CD4-positive, alpha-beta T cell (primary cell): ENCODE results near the gene ELOVL1. TPM values are rescaled to one million over a fixed set of nuclear protein-coding genes. Genes with fewer than 3 reads are reported as not detected.
"Not testable (repeated sequence)": the region's sequence is repeated elsewhere in the genome, so short reads cannot be mapped to it uniquely, and the experiment has no call there.

ENCODE experiments used
- ATAC-seq: fragments of 200-7000 bp; cut with Tn5 transposase; one replicate; pipeline ENCODE4 v1.10.0; 2022; ENCODE audit warnings: mild to moderate bottlenecking; ENCODE audit not compliant: poor library complexity
- CTCF ChIA-PET: fragments of 350-600 bp; sonication (Branson Sonifier 250); formaldehyde crosslinking; loops from one replicate; lab custom pipeline; 2021; ENCODE audit warnings: antibody characterized with exemption, inconsistent platforms; lab: Charles Lee
- POLR2A ChIA-PET: fragments of 350-600 bp; sonication (Branson Sonifier 250); formaldehyde crosslinking; loops from one replicate; lab custom pipeline; 2021; ENCODE audit warnings: antibody characterized with exemption, inconsistent platforms; lab: Charles Lee
- DNase-seq, 14 experiments: peaks; one replicate each; pipeline ENCODE4 v3.0.0-alpha.2; 2013 to 2020; ENCODE audit warnings: mixed read lengths in 2 of 14
- H3K27ac ChIP-seq, 2 donors: one replicate each; pipeline versions ENCODE4 v1.5.1 to v1.7.0; 2013; ENCODE audit warnings: low read length in 2 of 2, low read depth in 1 of 2, mild to moderate bottlenecking in 1 of 2
- H3K27me3 ChIP-seq, 2 experiments: 1 replicate in 1 of 2; 2 replicates in 1 of 2; pipeline versions ENCODE4 v1.6.1 to v1.7.0; 2013; ENCODE audit warnings: low read length in 2 of 2, control low read depth in 1 of 2, mild to moderate bottlenecking in 1 of 2, moderate library complexity in 1 of 2; ENCODE audit not compliant: insufficient read depth in 2 of 2, control insufficient read depth in 1 of 2
- H3K36me3 ChIP-seq: one replicate; pipeline ENCODE4 v1.6.1; 2013; ENCODE audit warnings: low read length, control low read depth; ENCODE audit not compliant: insufficient read depth
- H3K4me1 ChIP-seq: one replicate; pipeline ENCODE4 v1.6.1; 2013; ENCODE audit warnings: low read length, control low read depth; ENCODE audit not compliant: insufficient read depth
- H3K4me3 ChIP-seq: one replicate; pipeline ENCODE4 v1.5.1; 2013; ENCODE audit warnings: mild to moderate bottlenecking, low read length, moderate library complexity
- H3K9me3 ChIP-seq, 2 experiments: 1 replicate in 1 of 2; 2 replicates in 1 of 2; pipeline versions ENCODE4 v1.6.1 to v1.7.0; 2013; ENCODE audit warnings: low read length in 2 of 2, mild to moderate bottlenecking in 2 of 2, control low read depth in 1 of 2, moderate library complexity in 1 of 2; ENCODE audit not compliant: control insufficient read depth in 1 of 2, insufficient read depth in 1 of 2
- H3K27ac Mint-ChIP-seq: one replicate; pipeline ENCODE4 v1.8.0; 2020; ENCODE audit warnings: mixed read lengths
- H3K27me3 Mint-ChIP-seq: one replicate; pipeline ENCODE4 v1.8.0; 2021; ENCODE audit warnings: mixed read lengths
- H3K36me3 Mint-ChIP-seq: one replicate; pipeline ENCODE4 v1.8.0; 2021; ENCODE audit warnings: low read depth, mixed read lengths
- H3K4me1 Mint-ChIP-seq: one replicate; pipeline ENCODE4 v1.8.0; 2021; ENCODE audit warnings: low read depth, mixed read lengths
- H3K4me3 Mint-ChIP-seq: one replicate; pipeline ENCODE4 v1.8.0; 2020; ENCODE audit warnings: mild to moderate bottlenecking, mixed read lengths
- H3K9me3 Mint-ChIP-seq: one replicate; pipeline ENCODE4 v1.8.0; 2020; ENCODE audit warnings: mixed read lengths
- intact Hi-C, 2 experiments: fragments of 100-400 bp; cut with DNase I in 1 of 2; cut with micrococcal nuclease in 1 of 2; formaldehyde crosslinking; loops; one replicate each; pipeline versions ENCODE4 v1.15.1 to v1.9.0; 2023 to 2025; cut with DNase I, micrococcal nuclease
- total RNA-seq, 174 experiments: library from RNA in 2 of 174; stranded (reverse) in 2 of 174; gene quantifications; one replicate each; pipeline ENCODE4 v1.2.3 and lab custom pipeline; 2021 to 2026
- TF ChIP-seq, protein P1 (sequence below): fragments of 200-600 bp; IDR thresholded peaks from one replicate; pipeline ENCODE4 v1.8.0; 2022; ENCODE audit warnings: antibody characterized with exemption, mild to moderate bottlenecking

Gene ELOVL1
- total RNA-seq, 2 experiments from 2014 or later, result 28.7 to 31.2 TPM

DNA sequence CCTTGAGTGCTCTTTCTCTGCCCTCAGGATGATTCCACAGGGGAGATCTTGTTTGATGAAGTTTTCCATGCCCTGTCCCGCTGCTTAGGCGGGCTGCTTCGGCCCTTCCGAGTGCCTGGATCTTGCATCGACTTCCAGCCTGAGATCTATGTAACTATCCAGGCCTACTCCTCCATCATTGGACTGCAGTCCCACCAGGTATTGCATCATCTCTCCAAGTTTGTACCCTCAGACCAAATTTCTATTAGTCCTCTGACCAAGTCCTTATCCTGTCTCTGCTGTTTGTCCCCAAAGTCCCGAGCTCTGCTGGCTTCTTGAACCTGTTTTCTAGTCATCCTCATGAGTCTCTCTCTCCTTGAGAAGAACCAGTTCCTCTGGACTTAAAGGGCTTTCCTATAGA lies 36.5 kb upstream of the ELOVL1 start:
- Histone ChIP-seq H3K36me3 (peaks cover 59% of the 10 kb centered on the region), H3K9me3 (no peaks in the 10 kb centered on the region), H3K27me3 (no peaks in the 10 kb centered on the region), H3K4me1 (no peaks in the 10 kb centered on the region), H3K27ac (no peak overlapping the region), H3K4me3 (no peak overlapping the region)
- H3K4me3 Mint-ChIP-seq, result no peak overlapping the region
- no peak overlapping the region for H3K27ac Mint-ChIP-seq
- DNase-seq (no peak), ATAC-seq (no peak)
- ChIA-PET CTCF (no interaction called here), POLR2A (no interaction called here)
- no peaks in the 10 kb centered on the region for H3K27me3 Mint-ChIP-seq
- no peaks in the 10 kb centered on the region for H3K9me3 Mint-ChIP-seq
- peaks cover 5% of the 10 kb centered on the region for H3K4me1 Mint-ChIP-seq
- intact Hi-C loops, result no loop called here
- TF ChIP-seq, protein P1, sequence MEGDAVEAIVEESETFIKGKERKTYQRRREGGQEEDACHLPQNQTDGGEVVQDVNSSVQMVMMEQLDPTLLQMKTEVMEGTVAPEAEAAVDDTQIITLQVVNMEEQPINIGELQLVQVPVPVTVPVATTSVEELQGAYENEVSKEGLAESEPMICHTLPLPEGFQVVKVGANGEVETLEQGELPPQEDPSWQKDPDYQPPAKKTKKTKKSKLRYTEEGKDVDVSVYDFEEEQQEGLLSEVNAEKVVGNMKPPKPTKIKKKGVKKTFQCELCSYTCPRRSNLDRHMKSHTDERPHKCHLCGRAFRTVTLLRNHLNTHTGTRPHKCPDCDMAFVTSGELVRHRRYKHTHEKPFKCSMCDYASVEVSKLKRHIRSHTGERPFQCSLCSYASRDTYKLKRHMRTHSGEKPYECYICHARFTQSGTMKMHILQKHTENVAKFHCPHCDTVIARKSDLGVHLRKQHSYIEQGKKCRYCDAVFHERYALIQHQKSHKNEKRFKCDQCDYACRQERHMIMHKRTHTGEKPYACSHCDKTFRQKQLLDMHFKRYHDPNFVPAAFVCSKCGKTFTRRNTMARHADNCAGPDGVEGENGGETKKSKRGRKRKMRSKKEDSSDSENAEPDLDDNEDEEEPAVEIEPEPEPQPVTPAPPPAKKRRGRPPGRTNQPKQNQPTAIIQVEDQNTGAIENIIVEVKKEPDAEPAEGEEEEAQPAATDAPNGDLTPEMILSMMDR, result no peak
- H3K36me3 Mint-ChIP-seq, result peaks cover 72% of the 10 kb centered on the region

DNA sequence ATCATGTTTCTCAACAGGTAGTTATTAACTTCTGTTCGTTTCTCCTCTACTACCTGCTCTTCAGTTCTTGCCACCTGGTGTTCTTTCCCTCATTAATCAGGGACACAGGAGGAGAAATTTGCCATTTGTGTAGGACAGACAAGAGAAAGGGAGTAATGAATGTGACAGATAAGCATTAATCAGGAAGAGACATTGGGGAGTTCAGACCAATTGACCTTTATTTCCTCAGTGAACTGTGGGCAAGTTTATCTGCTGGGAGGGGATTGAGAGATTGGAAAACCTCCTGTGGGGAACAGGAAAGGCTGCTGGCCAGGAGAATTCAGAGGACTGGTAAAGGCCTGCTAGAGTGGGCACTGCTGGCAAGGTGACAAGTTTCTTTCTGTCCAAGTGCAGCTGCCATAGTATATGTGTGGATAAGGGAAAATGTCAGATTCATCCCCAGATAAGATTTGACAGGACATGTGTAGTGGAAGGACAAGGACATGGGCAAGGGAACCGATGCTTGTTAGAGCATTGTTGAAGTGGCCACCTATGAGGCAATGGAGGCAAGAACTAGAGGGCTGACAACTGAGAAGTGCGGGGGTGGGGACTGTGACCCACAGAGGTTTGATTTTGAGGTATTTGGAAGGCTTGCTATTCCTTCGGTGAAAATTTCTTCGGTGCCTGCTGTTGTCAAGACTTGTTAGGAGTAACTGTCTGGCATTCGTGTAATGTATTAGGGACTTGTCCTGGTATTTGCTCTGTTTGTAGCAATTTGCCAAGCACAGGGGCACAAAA lies 34.5 kb upstream of the ELOVL1 start:
- POLR2A ChIA-PET, result no interaction called here
- CTCF ChIA-PET, result no interaction called here
- Mint-ChIP-seq H3K27me3 (no peaks in the 10 kb centered on the region), H3K36me3 (peaks cover 61% of the 10 kb centered on the region), H3K27ac (no peak overlapping the region), H3K4me1 (peaks cover 15% of the 10 kb centered on the region), H3K4me3 (no peak overlapping the region), H3K9me3 (no peaks in the 10 kb centered on the region)
- intact Hi-C loops, result no loop called here
- no peak for ATAC-seq
- TF ChIP-seq, protein P1, result no peak
- no peak for DNase-seq
- Histone ChIP-seq H3K27ac (no peak overlapping the region), H3K4me3 (no peak overlapping the region), H3K27me3 (no peaks in the 10 kb centered on the region), H3K9me3 (no peaks in the 10 kb centered on the region), H3K36me3 (peaks cover 44% of the 10 kb centered on the region), H3K4me1 (no peaks in the 10 kb centered on the region)

DNA sequence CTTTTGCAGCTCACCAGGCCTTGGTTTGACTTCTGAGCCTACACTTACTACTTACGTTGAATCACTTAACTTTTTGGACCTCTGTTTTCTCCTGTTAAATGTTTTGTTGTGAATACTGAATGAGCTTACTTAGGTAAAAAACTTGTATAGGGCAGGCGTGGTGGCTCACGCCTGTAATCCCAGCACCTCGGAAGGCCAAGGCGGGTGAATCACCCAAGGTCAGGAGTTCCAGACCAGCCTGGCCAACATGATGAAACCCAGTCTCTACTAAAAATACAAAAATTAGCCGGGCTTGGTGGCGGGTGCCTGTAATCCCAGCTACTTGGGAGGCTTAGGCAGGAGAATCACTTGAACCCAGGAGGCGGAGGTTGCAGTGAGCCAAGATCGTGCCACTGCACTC lies 32.6 kb upstream of the ELOVL1 start:
- H3K27me3 ChIP-seq, H3K4me1 ChIP-seq, ATAC-seq, H3K27ac Mint-ChIP-seq, H3K4me3 ChIP-seq, H3K27me3 Mint-ChIP-seq, CTCF ChIA-PET, intact Hi-C loops, POLR2A ChIA-PET, H3K9me3 Mint-ChIP-seq, H3K9me3 ChIP-seq, H3K4me3 Mint-ChIP-seq, DNase-seq, H3K27ac ChIP-seq: not testable (repeated sequence)
- peaks cover 60% of the 10 kb centered on the region for H3K36me3 Mint-ChIP-seq
- H3K36me3 ChIP-seq, result peaks cover 25% of the 10 kb centered on the region
- H3K4me1 Mint-ChIP-seq, result peaks cover 29% of the 10 kb centered on the region

DNA sequence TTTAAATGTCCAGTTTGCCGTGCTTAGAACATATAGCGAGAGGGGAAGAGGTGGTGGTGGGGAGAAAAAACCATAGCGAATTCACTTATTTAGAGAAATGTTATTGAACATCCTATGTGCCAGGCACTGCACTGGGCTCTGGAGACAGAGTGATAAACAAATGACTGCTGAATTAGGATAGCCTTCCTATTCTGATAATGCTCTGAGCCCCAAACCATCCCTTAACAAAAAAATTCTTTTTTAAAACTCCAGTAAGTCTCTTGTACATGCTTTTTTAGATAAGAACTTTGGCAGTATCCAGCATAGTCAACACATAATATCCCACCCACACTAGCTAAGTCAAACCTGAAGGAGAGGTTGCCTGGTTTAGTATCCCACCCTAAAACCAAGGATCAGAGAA lies 30.4 kb upstream of the ELOVL1 start:
- ChIA-PET POLR2A (no interaction called here), CTCF (no interaction called here)
- Histone ChIP-seq H3K9me3 (no peaks in the 10 kb centered on the region), H3K27me3 (no peaks in the 10 kb centered on the region), H3K4me1 (no peaks in the 10 kb centered on the region), H3K4me3 (no peak overlapping the region), H3K27ac (no peak overlapping the region), H3K36me3 (peaks cover 9% of the 10 kb centered on the region)
- Mint-ChIP-seq H3K36me3 (peaks cover 48% of the 10 kb centered on the region), H3K27me3 (no peaks in the 10 kb centered on the region), H3K4me1 (peaks cover 37% of the 10 kb centered on the region), H3K4me3 (no peak overlapping the region), H3K9me3 (no peaks in the 10 kb centered on the region), H3K27ac (no peak overlapping the region)
- TF ChIP-seq, protein P1, result no peak
- intact Hi-C loops, result no loop called here
- ATAC-seq (no peak), DNase-seq (no peak)
